HepG2 (cell line): Measurements from ENCODE around the gene TMEM63C. TPM values are rescaled to one million over a fixed set of nuclear protein-coding genes. Genes with fewer than 3 reads are reported as not detected.

Source experiments
- ARID2 ChIP-seq: sonication (generic); formaldehyde crosslinking; IDR thresholded peaks from 2 replicates; pipeline ENCODE4 v1.8.1; 2022; ENCODE audit warnings: mild to moderate bottlenecking, missing genetic modification reagents, borderline replicate concordance
- HMG20A ChIP-seq: IDR thresholded peaks from 2 replicates; pipeline ENCODE4 v1.6.1; 2016; ENCODE audit warnings: borderline replicate concordance
- JUND ChIP-seq: sonication (generic); formaldehyde crosslinking; IDR thresholded peaks from 2 replicates; pipeline ENCODE4 v1.8.0; 2022; ENCODE audit warnings: mild to moderate bottlenecking, missing genetic modification reagents
- PHB2 ChIP-seq: fragments of 450-650 bp; IDR thresholded peaks from 2 replicates; pipeline ENCODE4 v1.6.1; 2018; ENCODE audit not compliant: partially characterized antibody
- RBM39 ChIP-seq: fragments of 200-400 bp; formaldehyde crosslinking; IDR thresholded peaks from one replicate; pipeline ENCODE4 v1.6.1; 2018; ENCODE audit warnings: antibody characterized with exemption, mild to moderate bottlenecking, low read depth, low read length; ENCODE audit not compliant: poor library complexity, severe bottlenecking
- SMAD1 ChIP-seq: sonication (generic); formaldehyde crosslinking; IDR thresholded peaks from 2 replicates; pipeline ENCODE4 v1.4.0; 2020; ENCODE audit warnings: missing genetic modification reagents, low read depth, mild to moderate bottlenecking, borderline replicate concordance
- SNRNP70 ChIP-seq: fragments of 200-400 bp; formaldehyde crosslinking; IDR thresholded peaks from 2 replicates; pipeline ENCODE4 v1.6.1; 2017; ENCODE audit warnings: mild to moderate bottlenecking, low read depth, low read length, moderate library complexity
- TBX2 ChIP-seq: sonication (generic); formaldehyde crosslinking; IDR thresholded peaks from 2 replicates; pipeline ENCODE4 v1.5.0; 2020; ENCODE audit warnings: missing genetic modification reagents, mild to moderate bottlenecking, borderline replicate concordance
- ZMAT3 ChIP-seq: sonication (generic); formaldehyde crosslinking; conservative IDR thresholded peaks from 2 replicates; pipeline ENCODE4 v1.7.0; 2021; ENCODE audit warnings: missing genetic modification reagents
- ZNF460 ChIP-seq: sonication (generic); formaldehyde crosslinking; IDR thresholded peaks from 2 replicates; pipeline ENCODE4 v1.5.1; 2020; ENCODE audit warnings: missing genetic modification reagents, mild to moderate bottlenecking, borderline replicate concordance
- ZNF724P ChIP-seq: sonication (generic); formaldehyde crosslinking; IDR thresholded peaks from 2 replicates; pipeline ENCODE4 v1.8.0; 2022; ENCODE audit warnings: missing genetic modification reagents, borderline replicate concordance
- ZNF775 ChIP-seq: sonication (generic); formaldehyde crosslinking; IDR thresholded peaks from 2 replicates; pipeline ENCODE4 v1.4.0; 2020; ENCODE audit warnings: missing genetic modification reagents, mild to moderate bottlenecking, moderate library complexity, borderline replicate concordance
- ZNF780A ChIP-seq: sonication (generic); formaldehyde crosslinking; IDR thresholded peaks from 2 replicates; pipeline ENCODE4 v1.8.0; 2022; ENCODE audit warnings: mild to moderate bottlenecking, missing genetic modification reagents, moderate library complexity
- polyA plus RNA-seq, 8 experiments: library from polyadenylated mRNA; depleted of rRNA in 3 of 8; stranded (reverse) in 7 of 8; unstranded in 1 of 8; fragments of >200 nt; fragmentation: Illumina TruSeq in 4 of 8; extraction: Trizol in 4 of 8; gene quantifications; 2 replicates each; pipeline versions ENCODE4 v1.2.1 to v1.2.3, GENCODE V29; 2011 to 2016; ENCODE audit warnings: low read depth in 4 of 8, missing spikeins in 1 of 8, mixed read lengths in 1 of 8; ENCODE audit not compliant: insufficient read depth in 1 of 8
- total RNA-seq, 5 experiments: library from RNA; depleted of rRNA; stranded (reverse); fragments of >200 nt; fragmentation: Illumina TruSeq; extraction: Trizol; gene quantifications; 2 replicates each; pipeline ENCODE4 v1.2.3, GENCODE V29; 2016; ENCODE audit warnings: low read depth in 1 of 5
- TF ChIP-seq, protein P1 (sequence below): sonication (generic); formaldehyde crosslinking; conservative IDR thresholded peaks from 2 replicates; pipeline ENCODE4 v1.4.0; 2020; ENCODE audit warnings: missing genetic modification reagents
- TF ChIP-seq, protein P2 (sequence below): sonication (generic); formaldehyde crosslinking; IDR thresholded peaks from 2 replicates; pipeline ENCODE4 v1.4.0; 2020; ENCODE audit warnings: mild to moderate bottlenecking, missing genetic modification reagents
- TF ChIP-seq, protein P3 (sequence below): IDR thresholded peaks from 2 replicates; pipeline ENCODE4 v1.6.1; 2012; ENCODE audit warnings: low read length, improper control_type of control experiment
- TF ChIP-seq, protein P4 (sequence below): IDR thresholded peaks from 2 replicates; pipeline ENCODE4 v1.6.1; 2016; ENCODE audit warnings: control low read depth
- TF ChIP-seq, protein P5 (sequence below): sonication (generic); formaldehyde crosslinking; conservative IDR thresholded peaks from 2 replicates; pipeline ENCODE4 v1.8.1; 2023; ENCODE audit warnings: missing genetic modification reagents

The TMEM63C gene
- total and polyA plus RNA-seq, 2 of the 13 experiments (the other 11 are each of a cell fraction or from before 2014, with no cell fraction given): 0.17 to 0.27 TPM

DNA sequence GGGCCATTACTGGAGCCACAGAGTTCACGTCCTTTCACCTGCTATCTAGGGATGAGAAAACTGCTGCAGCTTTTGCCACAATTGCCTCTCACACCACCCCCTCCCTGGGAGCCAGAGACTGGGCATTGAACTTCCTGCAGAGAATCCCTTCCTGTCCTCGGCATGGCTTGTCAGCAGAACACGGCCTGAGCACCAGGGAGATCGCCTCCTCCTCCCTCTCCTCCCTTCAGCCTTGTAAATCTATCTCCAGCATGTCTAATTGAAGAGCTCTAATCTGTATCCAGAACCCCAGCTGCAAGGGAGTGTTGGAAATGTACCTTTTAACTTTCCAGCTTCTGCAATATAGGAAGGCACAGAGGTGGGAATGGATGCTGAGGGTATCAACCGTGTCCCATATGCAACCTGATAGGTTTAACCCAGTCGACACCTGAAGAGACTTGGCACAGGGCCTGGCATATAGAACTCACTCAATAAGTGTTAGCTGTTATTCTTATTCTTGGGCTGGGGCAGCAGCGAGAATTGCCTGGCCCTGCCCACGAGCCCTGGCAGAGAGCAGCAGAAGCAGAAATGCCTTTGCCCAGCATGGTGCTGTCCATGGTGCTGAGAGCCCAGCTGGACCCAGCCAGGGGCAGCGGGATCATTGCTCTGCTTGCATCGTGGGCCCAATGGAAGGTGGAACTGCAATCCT lies 26.8 kb downstream of the TMEM63C start (continued):
- TF ChIP-seq SMAD1 (CRISPR knock-in tag) (no peak), ZNF460 (CRISPR knock-in tag) (no peak), RBM39 (no peak), TBX2 (CRISPR knock-in tag) (no peak), ZNF775 (no peak), ARID2 (CRISPR knock-in tag) (peak; percentile 67; the same call in 1 of the 2 replicates), ZNF724P (0 out of 2 replicates have a peak, but pooled peaks have one; percentile 56), JUND (no peak), HMG20A (peak; percentile 40; the same call in 1 of the 2 replicates), ZNF780A (CRISPR knock-in tag) (peak; percentile 62; the same call in 1 of the 2 replicates), SNRNP70 (no peak), PHB2 (no peak), ZMAT3 (CRISPR knock-in tag) (peak; percentile 86)
- TF ChIP-seq, protein P1, sequence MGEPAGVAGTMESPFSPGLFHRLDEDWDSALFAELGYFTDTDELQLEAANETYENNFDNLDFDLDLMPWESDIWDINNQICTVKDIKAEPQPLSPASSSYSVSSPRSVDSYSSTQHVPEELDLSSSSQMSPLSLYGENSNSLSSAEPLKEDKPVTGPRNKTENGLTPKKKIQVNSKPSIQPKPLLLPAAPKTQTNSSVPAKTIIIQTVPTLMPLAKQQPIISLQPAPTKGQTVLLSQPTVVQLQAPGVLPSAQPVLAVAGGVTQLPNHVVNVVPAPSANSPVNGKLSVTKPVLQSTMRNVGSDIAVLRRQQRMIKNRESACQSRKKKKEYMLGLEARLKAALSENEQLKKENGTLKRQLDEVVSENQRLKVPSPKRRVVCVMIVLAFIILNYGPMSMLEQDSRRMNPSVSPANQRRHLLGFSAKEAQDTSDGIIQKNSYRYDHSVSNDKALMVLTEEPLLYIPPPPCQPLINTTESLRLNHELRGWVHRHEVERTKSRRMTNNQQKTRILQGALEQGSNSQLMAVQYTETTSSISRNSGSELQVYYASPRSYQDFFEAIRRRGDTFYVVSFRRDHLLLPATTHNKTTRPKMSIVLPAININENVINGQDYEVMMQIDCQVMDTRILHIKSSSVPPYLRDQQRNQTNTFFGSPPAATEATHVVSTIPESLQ (CRISPR knock-in tag): peak; percentile 98
- TF ChIP-seq, protein P2, sequence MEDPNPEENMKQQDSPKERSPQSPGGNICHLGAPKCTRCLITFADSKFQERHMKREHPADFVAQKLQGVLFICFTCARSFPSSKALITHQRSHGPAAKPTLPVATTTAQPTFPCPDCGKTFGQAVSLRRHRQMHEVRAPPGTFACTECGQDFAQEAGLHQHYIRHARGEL: no peak
- TF ChIP-seq, protein P3, sequence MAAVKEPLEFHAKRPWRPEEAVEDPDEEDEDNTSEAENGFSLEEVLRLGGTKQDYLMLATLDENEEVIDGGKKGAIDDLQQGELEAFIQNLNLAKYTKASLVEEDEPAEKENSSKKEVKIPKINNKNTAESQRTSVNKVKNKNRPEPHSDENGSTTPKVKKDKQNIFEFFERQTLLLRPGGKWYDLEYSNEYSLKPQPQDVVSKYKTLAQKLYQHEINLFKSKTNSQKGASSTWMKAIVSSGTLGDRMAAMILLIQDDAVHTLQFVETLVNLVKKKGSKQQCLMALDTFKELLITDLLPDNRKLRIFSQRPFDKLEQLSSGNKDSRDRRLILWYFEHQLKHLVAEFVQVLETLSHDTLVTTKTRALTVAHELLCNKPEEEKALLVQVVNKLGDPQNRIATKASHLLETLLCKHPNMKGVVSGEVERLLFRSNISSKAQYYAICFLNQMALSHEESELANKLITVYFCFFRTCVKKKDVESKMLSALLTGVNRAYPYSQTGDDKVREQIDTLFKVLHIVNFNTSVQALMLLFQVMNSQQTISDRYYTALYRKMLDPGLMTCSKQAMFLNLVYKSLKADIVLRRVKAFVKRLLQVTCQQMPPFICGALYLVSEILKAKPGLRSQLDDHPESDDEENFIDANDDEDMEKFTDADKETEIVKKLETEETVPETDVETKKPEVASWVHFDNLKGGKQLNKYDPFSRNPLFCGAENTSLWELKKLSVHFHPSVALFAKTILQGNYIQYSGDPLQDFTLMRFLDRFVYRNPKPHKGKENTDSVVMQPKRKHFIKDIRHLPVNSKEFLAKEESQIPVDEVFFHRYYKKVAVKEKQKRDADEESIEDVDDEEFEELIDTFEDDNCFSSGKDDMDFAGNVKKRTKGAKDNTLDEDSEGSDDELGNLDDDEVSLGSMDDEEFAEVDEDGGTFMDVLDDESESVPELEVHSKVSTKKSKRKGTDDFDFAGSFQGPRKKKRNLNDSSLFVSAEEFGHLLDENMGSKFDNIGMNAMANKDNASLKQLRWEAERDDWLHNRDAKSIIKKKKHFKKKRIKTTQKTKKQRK: no peak
- TF ChIP-seq, protein P4, sequence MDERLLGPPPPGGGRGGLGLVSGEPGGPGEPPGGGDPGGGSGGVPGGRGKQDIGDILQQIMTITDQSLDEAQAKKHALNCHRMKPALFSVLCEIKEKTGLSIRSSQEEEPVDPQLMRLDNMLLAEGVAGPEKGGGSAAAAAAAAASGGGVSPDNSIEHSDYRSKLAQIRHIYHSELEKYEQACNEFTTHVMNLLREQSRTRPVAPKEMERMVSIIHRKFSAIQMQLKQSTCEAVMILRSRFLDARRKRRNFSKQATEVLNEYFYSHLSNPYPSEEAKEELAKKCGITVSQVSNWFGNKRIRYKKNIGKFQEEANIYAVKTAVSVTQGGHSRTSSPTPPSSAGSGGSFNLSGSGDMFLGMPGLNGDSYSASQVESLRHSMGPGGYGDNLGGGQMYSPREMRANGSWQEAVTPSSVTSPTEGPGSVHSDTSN: no peak
- TF ChIP-seq, protein P5, sequence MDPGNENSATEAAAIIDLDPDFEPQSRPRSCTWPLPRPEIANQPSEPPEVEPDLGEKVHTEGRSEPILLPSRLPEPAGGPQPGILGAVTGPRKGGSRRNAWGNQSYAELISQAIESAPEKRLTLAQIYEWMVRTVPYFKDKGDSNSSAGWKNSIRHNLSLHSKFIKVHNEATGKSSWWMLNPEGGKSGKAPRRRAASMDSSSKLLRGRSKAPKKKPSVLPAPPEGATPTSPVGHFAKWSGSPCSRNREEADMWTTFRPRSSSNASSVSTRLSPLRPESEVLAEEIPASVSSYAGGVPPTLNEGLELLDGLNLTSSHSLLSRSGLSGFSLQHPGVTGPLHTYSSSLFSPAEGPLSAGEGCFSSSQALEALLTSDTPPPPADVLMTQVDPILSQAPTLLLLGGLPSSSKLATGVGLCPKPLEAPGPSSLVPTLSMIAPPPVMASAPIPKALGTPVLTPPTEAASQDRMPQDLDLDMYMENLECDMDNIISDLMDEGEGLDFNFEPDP (CRISPR knock-in tag): 0 out of 2 replicates have a peak, but pooled peaks have one; percentile 42
